LNCaP clone FGC (cell line): ENCODE measurements around the gene SEMA4D.

Experiments used
- DNase-seq: peaks from one replicate; pipeline ENCODE4 v3.0.0-alpha.2; 2011; ENCODE audit warnings: low read depth
- H3K4me3 ChIP-seq: 2 replicates; pipeline ENCODE4 v1.5.1; 2011; ENCODE audit warnings: mild to moderate bottlenecking, low read depth, low read length, control low read depth
- CTCF ChIP-seq: IDR thresholded peaks from 2 replicates; pipeline ENCODE4 v1.5.1; 2012; ENCODE audit warnings: mild to moderate bottlenecking; ENCODE audit not compliant: control insufficient read depth, insufficient read depth; ENCODE audit errors: extremely low read depth

SEMA4D gene

GRCh38 chr9:89410022-89410421 lies 87.9 kb downstream of the SEMA4D start:
- no peak for DNase-seq
- no peak overlapping the region for H3K4me3 ChIP-seq
- TF ChIP-seq CTCF: no peak

GRCh38 chr9:89409466-89409865 lies 88.4 kb downstream of the SEMA4D start:
- H3K4me3 ChIP-seq: no peak overlapping the region
- no peak for TF ChIP-seq CTCF
- no peak for DNase-seq

- H3K4me3 ChIP-seq: no peak overlapping the region
- TF ChIP-seq CTCF: no peak
- DNase-seq: no peak
Observed at GRCh38 chr9:89408628-89409101, 89.2 kb downstream of the SEMA4D start.

GRCh38 chr9:89407070-89407469 lies 90.8 kb downstream of the SEMA4D start:
- no peak overlapping the region for H3K4me3 ChIP-seq
- no peak for DNase-seq
- no peak for TF ChIP-seq CTCF

- DNase-seq: no peak
- TF ChIP-seq CTCF: no peak
- H3K4me3 ChIP-seq: no peak overlapping the region
Observed at GRCh38 chr9:89405826-89406225, 92.1 kb downstream of the SEMA4D start.

DNA sequence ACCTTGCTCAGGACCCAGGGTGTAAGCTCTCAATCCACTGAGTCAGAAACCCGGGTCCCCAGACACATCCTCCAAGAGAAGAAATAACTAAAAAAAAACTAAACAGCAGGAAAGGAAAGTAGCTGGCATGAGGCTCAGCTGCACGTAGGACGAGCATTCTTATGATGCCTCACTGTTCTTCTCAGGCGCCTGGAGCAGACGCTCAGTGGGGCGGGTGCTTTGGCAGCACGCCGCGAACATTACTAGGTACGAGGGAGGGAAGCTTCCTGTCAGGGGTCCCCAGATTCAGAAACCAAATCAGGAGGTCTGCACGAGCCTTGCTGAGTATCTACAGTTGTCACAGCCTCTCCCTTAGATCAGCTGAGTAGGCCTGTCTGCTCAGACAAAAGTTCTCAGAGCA lies 93.8 kb downstream of the SEMA4D start:
- TF ChIP-seq CTCF: no peak
- no peak for DNase-seq
- H3K4me3 ChIP-seq: no peak overlapping the region

DNA sequence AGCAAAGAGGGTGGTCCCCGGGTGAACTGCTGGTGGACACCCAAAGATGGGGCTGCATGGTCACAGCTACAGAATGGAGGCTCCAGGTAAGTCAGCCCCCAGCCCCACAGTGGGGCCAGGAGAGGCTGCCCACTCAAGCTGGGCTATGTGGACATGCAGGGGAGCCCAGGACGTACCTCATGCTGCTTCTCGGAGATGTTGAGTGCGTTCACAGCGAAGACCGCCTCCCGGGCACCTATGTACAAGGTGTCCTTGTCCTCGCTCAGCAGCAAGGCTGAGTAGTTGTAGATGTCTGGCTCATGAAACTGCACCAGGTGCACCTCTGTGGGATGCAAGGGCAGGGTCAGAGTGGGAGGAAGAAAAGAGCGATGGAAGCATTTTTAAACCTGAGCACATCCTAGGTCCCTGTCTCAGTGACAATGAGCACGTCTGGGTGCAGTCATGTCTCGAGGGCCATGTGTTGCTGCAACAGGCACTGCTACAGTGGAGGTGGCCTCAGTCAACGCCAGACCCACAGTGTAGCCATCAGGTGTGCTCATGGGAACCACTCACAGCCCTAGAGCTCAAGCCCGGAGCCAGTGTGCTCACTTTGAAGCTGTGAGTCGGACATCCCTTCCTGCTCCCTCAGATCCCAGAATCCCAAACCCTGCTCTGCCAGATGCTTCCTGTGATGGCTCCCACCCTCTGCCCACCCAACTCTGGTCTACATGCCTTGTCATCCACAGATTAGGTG lies 95.1 kb downstream of the SEMA4D start:
- no peak for DNase-seq
- no peak for TF ChIP-seq CTCF
- no peak overlapping the region for H3K4me3 ChIP-seq
